IMR-90 (cell line): Measurements from ENCODE around the gene TLNRD1. TPM values are rescaled to one million over a fixed set of nuclear protein-coding genes. Genes with fewer than 3 reads are reported as not detected.

Experiments
- ATAC-seq: fragments of 200-7000 bp; cut with Tn5 transposase; 2 replicates; pipeline ENCODE4 v1.9.1; 2020; ENCODE audit warnings: low read depth, mild to moderate bottlenecking, moderate library complexity
- BruUV-seq: library from RNA; stranded (reverse); fragments of 400-500 nt; replicated peaks from 2 replicates; lab custom pipeline; 2021; lab: Mats Ljungman, UMichigan
- CTCF ChIA-PET: fragments of 300-600 bp; formaldehyde crosslinking; extraction: SDS; loops from one replicate; lab custom pipeline; 2021; ENCODE audit warnings: antibody characterized with exemption; lab: Yijun Ruan, JAX
- POLR2A ChIA-PET: fragments of 300-600 bp; sonication (Branson Sonifier 250); formaldehyde crosslinking; loops from one replicate; lab custom pipeline; 2022; ENCODE audit warnings: antibody characterized with exemption; ENCODE audit not compliant: unreplicated experiment; lab: Charles Lee
- DNase-seq: peaks from one replicate; pipeline ENCODE4 v3.0.0; 2013
- H2AFZ ChIP-seq: replicated peaks from 2 replicates; pipeline ENCODE3; 2013; ENCODE audit warnings: low read length, mild to moderate bottlenecking; ENCODE audit not compliant: poor library complexity
- H2AK5ac ChIP-seq: 2 replicates; pipeline ENCODE4 v1.6.1; 2013; ENCODE audit warnings: low read depth, low read length, inconsistent platforms
- H2AK9ac ChIP-seq: replicated peaks from 2 replicates; pipeline ENCODE3; 2013; ENCODE audit warnings: mild to moderate bottlenecking, low read depth, low read length, moderate library complexity; ENCODE audit not compliant: poor library complexity
- H2BK120ac ChIP-seq: 2 replicates; pipeline ENCODE4 v1.6.1; 2013; ENCODE audit warnings: low read depth, low read length, inconsistent platforms
- H2BK15ac ChIP-seq: 3 replicates; pipeline ENCODE4 v1.6.1; 2013; ENCODE audit warnings: low read depth, low read length, inconsistent platforms
- H2BK20ac ChIP-seq: 2 replicates; pipeline ENCODE4 v1.6.1; 2013; ENCODE audit warnings: low read depth, mild to moderate bottlenecking, inconsistent platforms, low read length, moderate library complexity
- H2BK5ac ChIP-seq: 2 replicates; pipeline ENCODE4 v1.6.1; 2013; ENCODE audit warnings: mild to moderate bottlenecking, low read depth, low read length, inconsistent platforms; ENCODE audit not compliant: poor library complexity, severe bottlenecking
- H3K14ac ChIP-seq: replicated peaks from 2 replicates; pipeline ENCODE4 v1.6.1; 2013; ENCODE audit warnings: low read depth, low read length, inconsistent platforms
- H3K18ac ChIP-seq: 2 replicates; pipeline ENCODE4 v1.6.1; 2013; ENCODE audit warnings: low read depth, low read length, control low read depth
- H3K23ac ChIP-seq: 2 replicates; pipeline ENCODE4 v1.6.1; 2013; ENCODE audit warnings: low read depth, low read length, inconsistent platforms
- H3K27ac ChIP-seq: 2 replicates; pipeline ENCODE4 v1.5.1; 2013; ENCODE audit warnings: mild to moderate bottlenecking, control low read depth, low read length; ENCODE audit not compliant: insufficient read depth
- H3K27me3 ChIP-seq: 2 replicates; pipeline ENCODE4 v1.6.1; 2013; ENCODE audit warnings: low read length; ENCODE audit not compliant: control insufficient read depth, insufficient read depth
- H3K36me3 ChIP-seq: 2 replicates; pipeline ENCODE4 v1.6.1; 2013; ENCODE audit warnings: low read length, mixed read lengths; ENCODE audit not compliant: control insufficient read depth, insufficient read depth
- H3K4ac ChIP-seq: 2 replicates; pipeline ENCODE4 v1.6.1; 2013; ENCODE audit warnings: low read depth, low read length, inconsistent platforms
- H3K4me1 ChIP-seq: 2 replicates; pipeline ENCODE4 v1.6.1; 2013; ENCODE audit warnings: low read length, mixed read lengths; ENCODE audit not compliant: control insufficient read depth, insufficient read depth
- H3K4me2 ChIP-seq: 2 replicates; pipeline ENCODE4 v1.6.1; 2013; ENCODE audit warnings: low read depth, mild to moderate bottlenecking, control low read depth, low read length, moderate library complexity
- H3K4me3 ChIP-seq: 2 replicates; pipeline ENCODE4 v1.5.1; 2013; ENCODE audit warnings: low read depth, mild to moderate bottlenecking, control low read depth, low read length, moderate library complexity; ENCODE audit not compliant: insufficient read depth
- H3K56ac ChIP-seq: 2 replicates; pipeline ENCODE4 v1.6.1; 2013; ENCODE audit warnings: low read length, inconsistent platforms; ENCODE audit not compliant: insufficient read depth; ENCODE audit errors: extremely low read depth
- H3K79me1 ChIP-seq, 2 experiments: 2 replicates each; pipeline ENCODE4 v1.6.1; 2013; ENCODE audit warnings: low read length in 2 of 2, inconsistent platforms in 1 of 2, low read depth in 1 of 2
- H3K9ac ChIP-seq: 2 replicates; pipeline ENCODE4 v1.6.1; 2013; ENCODE audit warnings: low read depth, low read length, control low read depth
- H3K9me1 ChIP-seq: 2 replicates; pipeline ENCODE4 v1.6.1; 2013; ENCODE audit warnings: low read length, inconsistent platforms; ENCODE audit not compliant: insufficient read depth
- H3K9me3 ChIP-seq: 2 replicates; pipeline ENCODE4 v1.6.1; 2013; ENCODE audit warnings: low read length; ENCODE audit not compliant: control insufficient read depth, insufficient read depth
- H4K20me1 ChIP-seq: 2 replicates; pipeline ENCODE4 v1.6.1; 2013; ENCODE audit warnings: low read length, inconsistent platforms; ENCODE audit not compliant: insufficient read depth
- H4K5ac ChIP-seq: 2 replicates; pipeline ENCODE4 v1.6.1; 2013; ENCODE audit warnings: mild to moderate bottlenecking, low read depth, low read length, control low read depth
- H4K8ac ChIP-seq, 2 experiments: 2 replicates each; pipeline ENCODE4 v1.6.1; 2013; ENCODE audit warnings: low read depth in 2 of 2, low read length in 2 of 2, control low read depth in 1 of 2, inconsistent platforms in 1 of 2
- H4K91ac ChIP-seq: 2 replicates; pipeline ENCODE4 v1.6.1; 2013; ENCODE audit warnings: low read depth, low read length, inconsistent platforms; ENCODE audit not compliant: insufficient read depth
- BHLHE40 ChIP-seq: fragments of 150-350 bp; IDR thresholded peaks from 2 replicates; pipeline ENCODE4 v1.6.1; 2016; ENCODE audit warnings: mild to moderate bottlenecking, low read depth, low read length
- CEBPB ChIP-seq: IDR thresholded peaks from 2 replicates; pipeline ENCODE4 v1.6.1; 2012; ENCODE audit warnings: low read depth, low read length, improper control_type of control experiment
- CHD1 ChIP-seq: IDR thresholded peaks from 2 replicates; pipeline ENCODE4 v1.6.1; 2012; ENCODE audit warnings: low read depth, low read length, improper control_type of control experiment
- FOS ChIP-seq: fragments of 150-350 bp; IDR thresholded peaks from 2 replicates; pipeline ENCODE4 v1.6.1; 2016; ENCODE audit warnings: low read depth, low read length
- MAFK ChIP-seq: IDR thresholded peaks from 2 replicates; pipeline ENCODE4 v1.6.1; 2012; ENCODE audit warnings: low read depth, low read length, improper control_type of control experiment
- MAZ ChIP-seq: IDR thresholded peaks from 2 replicates; pipeline ENCODE4 v1.6.1; 2012; ENCODE audit warnings: low read depth, mild to moderate bottlenecking, low read length, improper control_type of control experiment, moderate library complexity, borderline replicate concordance
- MXI1 ChIP-seq: IDR thresholded peaks from 2 replicates; pipeline ENCODE4 v1.6.1; 2012; ENCODE audit warnings: low read depth, mild to moderate bottlenecking, low read length, moderate library complexity, borderline replicate concordance
- NFE2L2 ChIP-seq: fragments of 150-350 bp; IDR thresholded peaks from 2 replicates; pipeline ENCODE4 v1.6.1; 2016; ENCODE audit warnings: low read depth, mild to moderate bottlenecking, low read length
- POLR2A ChIP-seq: IDR thresholded peaks from 2 replicates; pipeline ENCODE4 v1.6.1; 2012; ENCODE audit warnings: mild to moderate bottlenecking, low read depth, low read length
- RAD21 ChIP-seq: IDR thresholded peaks from 2 replicates; pipeline ENCODE4 v1.6.1; 2012; ENCODE audit warnings: low read length, improper control_type of control experiment
- RCOR1 ChIP-seq: IDR thresholded peaks from 2 replicates; pipeline ENCODE4 v1.6.1; 2012; ENCODE audit warnings: mild to moderate bottlenecking, low read length, improper control_type of control experiment; ENCODE audit not compliant: insufficient replicate concordance
- RFX5 ChIP-seq: IDR thresholded peaks from 2 replicates; pipeline ENCODE4 v1.8.0; 2012; ENCODE audit warnings: low read depth, mild to moderate bottlenecking, low read length, moderate library complexity
- SMC3 ChIP-seq: fragments of 150-350 bp; IDR thresholded peaks from 2 replicates; pipeline ENCODE4 v1.6.1; 2016; ENCODE audit warnings: low read depth, mild to moderate bottlenecking, antibody characterized with exemption, low read length, moderate library complexity
- WGBS, 2 experiments: methylation state at CpG; one replicate each; pipeline versions ENCODE4 v1.1.5 to v1.1.7; 2013; ENCODE audit warnings: missing lambda C conversion rate in 2 of 2; ENCODE audit not compliant: insufficient read length in 1 of 2; ENCODE audit errors: extremely low coverage in 2 of 2; 5-methylcytosine and 5-hydroxymethylcytosine counted together
- dilution Hi-C: fragments of 300-500 bp; cut with HindIII; formaldehyde crosslinking; loops from one replicate; pipeline ENCODE4 v1.14.3; 2018; ENCODE audit warnings: low sequenced_read_pairs; ENCODE audit not compliant: unreplicated experiment
- in situ Hi-C: fragments of 300-500 bp; cut with MboI; formaldehyde crosslinking; loops from 3 replicates; pipeline ENCODE4 v1.14.3; 2019; ENCODE audit warnings: low sequenced_read_pairs, inconsistent platforms, mixed read lengths
- intact Hi-C: fragments of 100-400 bp; cut with micrococcal nuclease; formaldehyde crosslinking; loops from 2 replicates; pipeline ENCODE4 v1.10.0; 2022
- polyA plus RNA-seq, 3 experiments: library from polyadenylated mRNA; depleted of rRNA; stranded (reverse); fragments of >200 nt; gene quantifications; 2 replicates each; pipeline ENCODE4 v1.2.3, GENCODE V29; 2012; ENCODE audit warnings: low replicate concordance in 1 of 3
- total RNA-seq: library from RNA; depleted of rRNA; stranded (reverse); fragments of >200 nt; gene quantifications from 2 replicates; pipeline ENCODE4 v1.2.3, GENCODE V29; 2012
- TF ChIP-seq, protein P1 (sequence below): fragments of 150-350 bp; IDR thresholded peaks from 2 replicates; pipeline ENCODE4 v1.6.1; 2017; ENCODE audit warnings: mild to moderate bottlenecking, antibody characterized with exemption, low read length, low read depth
- TF ChIP-seq, protein P2 (sequence below): conservative IDR thresholded peaks from 2 replicates; pipeline ENCODE4 v1.5.1; 2012; ENCODE audit warnings: mild to moderate bottlenecking, low read depth, low read length, improper control_type of control experiment
- TF ChIP-seq, protein P3 (sequence below): fragments of 150-350 bp; IDR thresholded peaks from 2 replicates; pipeline ENCODE4 v1.6.1; 2016; ENCODE audit warnings: low read depth, mild to moderate bottlenecking, low read length, moderate library complexity, borderline replicate concordance

TLNRD1 gene
- total and polyA plus RNA-seq, 2 of the 4 experiments (the other 2 are of a cell fraction) = 2.2 to 6.8 TPM

DNA sequence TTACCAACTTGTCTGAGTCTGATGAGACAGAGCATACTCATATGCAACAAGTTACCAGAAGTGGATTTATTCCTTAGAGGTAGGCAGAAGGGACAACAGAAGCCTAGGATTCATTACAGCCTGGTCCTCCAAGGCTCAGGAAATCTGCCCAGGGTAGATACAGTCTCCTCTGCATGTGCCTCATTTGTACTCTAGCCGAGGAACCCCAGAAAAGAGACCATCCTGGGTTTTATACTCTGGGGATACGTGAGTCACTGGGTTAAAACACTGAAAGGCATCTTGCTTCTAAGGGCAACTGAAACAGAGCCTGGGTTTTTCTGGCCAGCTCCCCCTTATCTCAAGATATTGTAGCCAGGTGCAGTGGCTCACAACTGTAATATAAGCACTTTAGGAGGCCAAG lies 45.6 kb downstream of the TLNRD1 start:
- H3K23ac ChIP-seq = no peak overlapping the region
- H2BK20ac ChIP-seq = no peak overlapping the region
- H3K36me3 ChIP-seq = no peaks in the 10 kb centered on the region
- no peak overlapping the region for H4K5ac ChIP-seq
- peaks cover 3% of the 10 kb centered on the region; the same call in 1 of the 2 replicates for H3K9me1 ChIP-seq
- no peak overlapping the region for H2AK5ac ChIP-seq
- H3K79me1 ChIP-seq = no peaks in the 10 kb centered on the region
- POLR2A ChIA-PET = no interaction called here
- no peak overlapping the region for H3K4ac ChIP-seq
- H3K4me3 ChIP-seq = no peak overlapping the region
- H3K27ac ChIP-seq = no peak overlapping the region
- no TSS peak for BruUV-seq
- CTCF ChIA-PET = no interaction called here
- dilution Hi-C loops (no loop called here), intact Hi-C loops (no loop called here), in situ Hi-C loops (no loop called here)
- H3K9me3 ChIP-seq = peaks cover 7% of the 10 kb centered on the region
- H4K91ac ChIP-seq = no peak overlapping the region
- no peaks in the 10 kb centered on the region for H3K4me1 ChIP-seq
- no peak overlapping the region for H2AK9ac ChIP-seq
- H3K56ac ChIP-seq = no peak overlapping the region
- H3K18ac ChIP-seq = no peak overlapping the region
- H4K8ac ChIP-seq = no peak overlapping the region
- TF ChIP-seq, protein P1, sequence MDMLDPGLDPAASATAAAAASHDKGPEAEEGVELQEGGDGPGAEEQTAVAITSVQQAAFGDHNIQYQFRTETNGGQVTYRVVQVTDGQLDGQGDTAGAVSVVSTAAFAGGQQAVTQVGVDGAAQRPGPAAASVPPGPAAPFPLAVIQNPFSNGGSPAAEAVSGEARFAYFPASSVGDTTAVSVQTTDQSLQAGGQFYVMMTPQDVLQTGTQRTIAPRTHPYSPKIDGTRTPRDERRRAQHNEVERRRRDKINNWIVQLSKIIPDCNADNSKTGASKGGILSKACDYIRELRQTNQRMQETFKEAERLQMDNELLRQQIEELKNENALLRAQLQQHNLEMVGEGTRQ = no peak
- TF ChIP-seq RCOR1 (no peak), RFX5 (no peak), MXI1 (no peak), MAZ (no peak), BHLHE40 (no peak), NFE2L2 (no peak), MAFK (no peak), POLR2A (no peak), CEBPB (no peak), RAD21 (no peak), CHD1 (no peak), FOS (no peak), SMC3 (no peak)
- TF ChIP-seq, protein P2, sequence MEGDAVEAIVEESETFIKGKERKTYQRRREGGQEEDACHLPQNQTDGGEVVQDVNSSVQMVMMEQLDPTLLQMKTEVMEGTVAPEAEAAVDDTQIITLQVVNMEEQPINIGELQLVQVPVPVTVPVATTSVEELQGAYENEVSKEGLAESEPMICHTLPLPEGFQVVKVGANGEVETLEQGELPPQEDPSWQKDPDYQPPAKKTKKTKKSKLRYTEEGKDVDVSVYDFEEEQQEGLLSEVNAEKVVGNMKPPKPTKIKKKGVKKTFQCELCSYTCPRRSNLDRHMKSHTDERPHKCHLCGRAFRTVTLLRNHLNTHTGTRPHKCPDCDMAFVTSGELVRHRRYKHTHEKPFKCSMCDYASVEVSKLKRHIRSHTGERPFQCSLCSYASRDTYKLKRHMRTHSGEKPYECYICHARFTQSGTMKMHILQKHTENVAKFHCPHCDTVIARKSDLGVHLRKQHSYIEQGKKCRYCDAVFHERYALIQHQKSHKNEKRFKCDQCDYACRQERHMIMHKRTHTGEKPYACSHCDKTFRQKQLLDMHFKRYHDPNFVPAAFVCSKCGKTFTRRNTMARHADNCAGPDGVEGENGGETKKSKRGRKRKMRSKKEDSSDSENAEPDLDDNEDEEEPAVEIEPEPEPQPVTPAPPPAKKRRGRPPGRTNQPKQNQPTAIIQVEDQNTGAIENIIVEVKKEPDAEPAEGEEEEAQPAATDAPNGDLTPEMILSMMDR = no peak
- TF ChIP-seq, protein P3, sequence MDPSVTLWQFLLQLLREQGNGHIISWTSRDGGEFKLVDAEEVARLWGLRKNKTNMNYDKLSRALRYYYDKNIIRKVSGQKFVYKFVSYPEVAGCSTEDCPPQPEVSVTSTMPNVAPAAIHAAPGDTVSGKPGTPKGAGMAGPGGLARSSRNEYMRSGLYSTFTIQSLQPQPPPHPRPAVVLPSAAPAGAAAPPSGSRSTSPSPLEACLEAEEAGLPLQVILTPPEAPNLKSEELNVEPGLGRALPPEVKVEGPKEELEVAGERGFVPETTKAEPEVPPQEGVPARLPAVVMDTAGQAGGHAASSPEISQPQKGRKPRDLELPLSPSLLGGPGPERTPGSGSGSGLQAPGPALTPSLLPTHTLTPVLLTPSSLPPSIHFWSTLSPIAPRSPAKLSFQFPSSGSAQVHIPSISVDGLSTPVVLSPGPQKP = no peak
- no peak overlapping the region for H2AFZ ChIP-seq
- DNase-seq (no peak), ATAC-seq (no peak)
- H2BK5ac ChIP-seq = no peak overlapping the region
- no peak overlapping the region for H2BK15ac ChIP-seq
- H2BK120ac ChIP-seq = no peak overlapping the region
- no peak overlapping the region; the same call in 1 of the 2 replicates for H3K14ac ChIP-seq
- H3K4me2 ChIP-seq = no peak overlapping the region
- H4K20me1 ChIP-seq = no peaks in the 10 kb centered on the region
- 75% methylated on average over 1 of the region's 2 CpGs; no CpG with 5 or more reads in 1 of the 2 experiments for WGBS, 2 experiments
- H3K27me3 ChIP-seq = peaks cover 16% of the 10 kb centered on the region
- H3K9ac ChIP-seq = no peak overlapping the region
